MCF 10A (cell line): ENCODE results near the gene EVC2. TPM values are rescaled to one million over a fixed set of nuclear protein-coding genes. Genes with fewer than 3 reads are reported as not detected.

Source experiments
- BruUV-seq: library from RNA; stranded (reverse); fragments of 400-500 nt; replicated peaks from 2 replicates; lab custom pipeline; 2021; lab: Mats Ljungman, UMichigan
- CTCF ChIA-PET: fragments of 300-600 bp; sonication (Branson Sonifier 250); formaldehyde crosslinking; extraction: SDS; loops from one replicate; lab custom pipeline; 2021; ENCODE audit warnings: antibody characterized with exemption, inconsistent platforms; lab: Yijun Ruan, JAX
- POLR2A ChIA-PET: fragments of 300-600, 350-650 bp; sonication (Branson Sonifier 250); formaldehyde crosslinking; extraction: SDS; loops from one replicate; lab custom pipeline; 2020; ENCODE audit warnings: antibody characterized with exemption, inconsistent platforms; lab: Yijun Ruan, JAX
- DNase-seq: peaks from one replicate; pipeline ENCODE4 v3.0.0-alpha.2; 2018; ENCODE audit not compliant: unreplicated experiment
- H3K27ac Mint-ChIP-seq: one replicate; pipeline ENCODE4 v1.8.0; 2022; ENCODE audit warnings: mild to moderate bottlenecking, low read depth, mixed read lengths; ENCODE audit not compliant: unreplicated experiment
- H3K27me3 Mint-ChIP-seq: one replicate; pipeline ENCODE4 v1.8.0; 2022; ENCODE audit warnings: mixed read lengths; ENCODE audit not compliant: insufficient read depth, unreplicated experiment
- H3K36me3 Mint-ChIP-seq: one replicate; pipeline ENCODE4 v1.8.0; 2022; ENCODE audit warnings: mild to moderate bottlenecking, moderate library complexity, mixed read lengths; ENCODE audit not compliant: insufficient read depth, unreplicated experiment
- H3K4me1 Mint-ChIP-seq: one replicate; pipeline ENCODE4 v1.8.0; 2022; ENCODE audit warnings: mixed read lengths; ENCODE audit not compliant: insufficient read depth, unreplicated experiment
- H3K4me3 Mint-ChIP-seq: one replicate; pipeline ENCODE4 v1.8.0; 2022; ENCODE audit warnings: mild to moderate bottlenecking, moderate library complexity, mixed read lengths; ENCODE audit not compliant: unreplicated experiment
- H3K9me3 Mint-ChIP-seq: one replicate; pipeline ENCODE4 v1.8.0; 2022; ENCODE audit warnings: mixed read lengths; ENCODE audit not compliant: unreplicated experiment
- CTCF ChIP-seq: fragments of 200-600 bp; IDR thresholded peaks from one replicate; pipeline ENCODE4 v1.8.0; 2022; ENCODE audit warnings: antibody characterized with exemption, mild to moderate bottlenecking; ENCODE audit not compliant: unreplicated experiment
- intact Hi-C: fragments of 100-400 bp; cut with micrococcal nuclease; formaldehyde crosslinking; loops from 2 replicates; pipeline ENCODE4 v1.14.1; 2022
- total RNA-seq: library from RNA; stranded (reverse); gene quantifications from 2 replicates; pipeline ENCODE4 v1.2.3, GENCODE V29; 2022

The EVC2 gene
- total RNA-seq, 1 experiment from 2014 or later = 5.5 TPM

DNA sequence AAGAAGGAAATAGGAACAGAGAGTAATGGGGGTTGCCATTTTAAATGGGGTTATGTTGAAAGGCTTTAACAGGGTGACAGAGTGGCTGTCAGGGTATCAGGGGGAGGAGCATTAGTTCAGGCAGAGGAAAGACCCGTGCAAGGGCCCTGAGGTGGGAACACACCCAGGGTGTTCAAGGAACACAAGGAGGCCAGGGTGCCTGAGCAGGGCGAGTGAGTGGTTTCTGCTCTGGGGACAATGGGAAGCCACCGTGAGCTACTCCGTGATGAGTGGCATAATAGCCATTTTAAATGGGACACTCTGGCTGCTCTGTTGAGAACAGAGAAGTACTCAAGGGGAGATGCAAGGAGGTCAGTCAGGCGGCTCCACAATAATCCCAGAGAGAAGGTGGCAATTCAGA lies 4.5 kb downstream of the EVC2 start:
- intact Hi-C loops = no loop called here
- DNase-seq = no peak
- H3K27ac Mint-ChIP-seq = no peak overlapping the region
- no TSS peak for BruUV-seq
- no peaks in the 10 kb centered on the region for H3K27me3 Mint-ChIP-seq
- CTCF ChIA-PET = no interaction called here
- no peaks in the 10 kb centered on the region for H3K36me3 Mint-ChIP-seq
- no peaks in the 10 kb centered on the region for H3K9me3 Mint-ChIP-seq
- peaks cover 15% of the 10 kb centered on the region for H3K4me1 Mint-ChIP-seq
- POLR2A ChIA-PET = no interaction called here
- TF ChIP-seq CTCF = no peak
- H3K4me3 Mint-ChIP-seq = no peak overlapping the region

- ChIA-PET POLR2A (no interaction called here), CTCF (interaction anchor here (0.7 kb wide), 1 partner anchor 112 kb away, joined by 3 read pairs; no protein-coding TSS in a partner anchor)
- Mint-ChIP-seq H3K4me3 (no peak overlapping the region), H3K27ac (no peak overlapping the region), H3K9me3 (no peaks in the 10 kb centered on the region), H3K27me3 (no peaks in the 10 kb centered on the region), H3K36me3 (no peaks in the 10 kb centered on the region), H3K4me1 (peaks cover 8% of the 10 kb centered on the region)
- DNase-seq = no peak
- intact Hi-C loops = no loop called here
- TF ChIP-seq CTCF = no peak
- BruUV-seq = no TSS peak
Measured at GRCh38 chr4:5701971-5702370, 6.4 kb downstream of the EVC2 start.

DNA sequence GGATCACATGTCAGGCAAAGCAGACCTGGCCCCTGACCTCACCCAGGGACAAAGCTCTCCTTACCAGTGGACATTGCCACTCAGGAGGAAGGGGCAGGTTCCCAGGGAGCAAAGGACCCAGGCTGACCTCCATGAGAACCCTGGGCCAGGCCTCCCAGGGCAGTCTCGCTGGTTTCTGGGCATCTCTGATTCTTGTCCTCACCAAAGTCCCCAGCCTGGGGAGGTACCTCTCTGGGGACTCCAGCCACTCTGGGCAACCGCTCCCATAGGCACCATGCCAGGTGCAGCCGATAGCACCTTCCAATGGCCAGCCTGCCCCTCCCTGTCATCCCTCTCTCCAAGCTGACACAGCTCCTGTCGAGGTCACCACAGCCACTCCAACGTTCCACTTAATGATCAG lies 7.9 kb downstream of the EVC2 start:
- no peak for DNase-seq
- TF ChIP-seq CTCF = no peak
- intact Hi-C loops = no loop called here
- Mint-ChIP-seq H3K36me3 (peaks cover 14% of the 10 kb centered on the region), H3K4me1 (no peaks in the 10 kb centered on the region), H3K27me3 (no peaks in the 10 kb centered on the region), H3K9me3 (no peaks in the 10 kb centered on the region), H3K4me3 (no peak overlapping the region), H3K27ac (no peak overlapping the region)
- CTCF ChIA-PET = interaction anchor here (0.5 kb wide), 1 partner anchor 13 kb away, joined by 3 read pairs; no protein-coding TSS in a partner anchor
- POLR2A ChIA-PET = no interaction called here
- BruUV-seq = no TSS peak

GRCh38 chr4:5696341-5696740 lies 12.0 kb downstream of the EVC2 start:
- peaks cover 25% of the 10 kb centered on the region for H3K36me3 Mint-ChIP-seq

More at GRCh38 chr4:5696341-5696740, 12.0 kb downstream of the EVC2 start:
- H3K4me3 Mint-ChIP-seq = no peak overlapping the region
- no TSS peak for BruUV-seq
- no peaks in the 10 kb centered on the region for H3K27me3 Mint-ChIP-seq
- H3K27ac Mint-ChIP-seq = no peak overlapping the region
- no peak for TF ChIP-seq CTCF
- POLR2A ChIA-PET = no interaction called here
- H3K4me1 Mint-ChIP-seq = no peaks in the 10 kb centered on the region
- CTCF ChIA-PET = no interaction called here
- no peak for DNase-seq
- H3K9me3 Mint-ChIP-seq = no peaks in the 10 kb centered on the region
- intact Hi-C loops = no loop called here
